ENCODE data around the gene SFT2D2.

SFT2D2 gene

DNA sequence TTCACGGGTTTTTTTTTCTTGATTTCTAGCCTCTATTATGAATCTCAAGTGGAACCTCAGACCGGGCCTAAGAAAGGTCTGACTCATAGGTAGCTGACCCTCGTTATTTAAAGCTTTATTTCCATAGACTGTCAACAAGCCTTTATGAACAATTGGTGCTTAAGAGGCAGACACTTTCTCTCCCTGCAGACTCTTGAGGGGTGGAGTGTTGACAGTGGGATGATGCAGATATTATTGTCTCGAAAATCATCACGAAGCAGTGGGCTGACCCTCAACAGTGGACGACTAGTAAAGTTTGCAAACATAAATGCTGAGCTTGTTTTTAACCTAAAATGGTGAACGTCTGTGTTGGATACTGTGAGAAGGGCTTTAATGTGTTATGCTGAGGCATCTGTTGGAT, 1.8 kb downstream of the SFT2D2 start:
- Histone ChIP-seq H3K36me3 (replicated peaks; ENCODE audit: insufficient read depth, low read length) (0 out of 2 replicates have a peak, but pooled peaks cover 4% of the 10 kb centered on the region), H3K4me3 (ENCODE audit: low read length) (peak overlapping the region; percentile 88), H3K4me1 (ENCODE audit: low read length) (peaks cover 30% of the 10 kb centered on the region), H3K4me2 (ENCODE audit: low read depth, low read length) (peak overlapping the region; percentile 85), H2AFZ (ENCODE audit: low read length) (no peak overlapping the region), H3K9me2 (replicated peaks; ENCODE audit: insufficient read depth, low read length) (no peaks in the 10 kb centered on the region), H3K79me2 (ENCODE audit: low read length) (peaks cover 67% of the 10 kb centered on the region), H3K27ac (ENCODE audit: low read length) (no peak overlapping the region), H4K20me1 (ENCODE audit: insufficient read depth, low read length) (peaks cover 6% of the 10 kb centered on the region), H3F3A (ENCODE audit: insufficient read depth, low read length) (peaks cover 9% of the 10 kb centered on the region; the same call in 1 of the 2 replicates), H3K27me3 (replicated peaks; ENCODE audit: insufficient read depth, low read length) (no peaks in the 10 kb centered on the region), H3K9me3 (replicated peaks; ENCODE audit: insufficient read depth, low read length) (no peaks in the 10 kb centered on the region), H3K9ac (ENCODE audit: low read length) (no peak overlapping the region)
- TF ChIP-seq EZH2 (optimal IDR thresholded peaks at IDR 0.05; ENCODE audit: low read depth, low read length) (no peak), EZH2phosphoT487 (IDR thresholded peaks at IDR 0.05; ENCODE audit: low read length) (no peak)
- TF ChIP-seq, protein P1, sequence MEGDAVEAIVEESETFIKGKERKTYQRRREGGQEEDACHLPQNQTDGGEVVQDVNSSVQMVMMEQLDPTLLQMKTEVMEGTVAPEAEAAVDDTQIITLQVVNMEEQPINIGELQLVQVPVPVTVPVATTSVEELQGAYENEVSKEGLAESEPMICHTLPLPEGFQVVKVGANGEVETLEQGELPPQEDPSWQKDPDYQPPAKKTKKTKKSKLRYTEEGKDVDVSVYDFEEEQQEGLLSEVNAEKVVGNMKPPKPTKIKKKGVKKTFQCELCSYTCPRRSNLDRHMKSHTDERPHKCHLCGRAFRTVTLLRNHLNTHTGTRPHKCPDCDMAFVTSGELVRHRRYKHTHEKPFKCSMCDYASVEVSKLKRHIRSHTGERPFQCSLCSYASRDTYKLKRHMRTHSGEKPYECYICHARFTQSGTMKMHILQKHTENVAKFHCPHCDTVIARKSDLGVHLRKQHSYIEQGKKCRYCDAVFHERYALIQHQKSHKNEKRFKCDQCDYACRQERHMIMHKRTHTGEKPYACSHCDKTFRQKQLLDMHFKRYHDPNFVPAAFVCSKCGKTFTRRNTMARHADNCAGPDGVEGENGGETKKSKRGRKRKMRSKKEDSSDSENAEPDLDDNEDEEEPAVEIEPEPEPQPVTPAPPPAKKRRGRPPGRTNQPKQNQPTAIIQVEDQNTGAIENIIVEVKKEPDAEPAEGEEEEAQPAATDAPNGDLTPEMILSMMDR (IDR thresholded peaks at IDR 0.05; ENCODE audit: low read length), result no peak
- peak; percentile 4 for DNase-seq

DNA sequence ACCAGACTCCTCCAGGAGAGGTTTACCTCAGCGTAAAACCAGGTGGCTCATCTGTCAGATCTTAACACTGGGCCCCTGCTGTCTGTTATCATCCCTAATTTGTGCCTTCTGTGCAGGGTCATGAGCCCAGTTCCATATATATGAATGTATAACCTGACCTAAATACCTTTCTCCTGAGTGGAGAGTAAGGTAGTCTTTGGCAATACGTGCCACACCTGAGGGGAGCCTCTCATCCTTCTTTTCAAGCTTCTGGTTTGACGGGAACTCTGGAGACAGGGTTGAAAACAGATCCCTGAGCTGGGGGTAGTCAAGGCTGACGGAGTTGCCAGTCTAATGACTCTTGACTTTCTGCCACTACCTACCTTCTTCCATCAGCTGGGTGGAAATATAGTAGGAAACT, 4.1 kb downstream of the SFT2D2 start:
- peaks cover 4% of the 10 kb centered on the region; the same call in 1 of the 2 replicates for H3K36me3 ChIP-seq (replicated peaks; ENCODE audit: insufficient read depth, low read length)
- TF ChIP-seq EZH2 (optimal IDR thresholded peaks at IDR 0.05; ENCODE audit: low read depth, low read length), result no peak
- TF ChIP-seq, protein P1 (IDR thresholded peaks at IDR 0.05; ENCODE audit: low read length), result no peak
- TF ChIP-seq EZH2phosphoT487 (IDR thresholded peaks at IDR 0.05; ENCODE audit: low read length), result no peak
- H4K20me1 ChIP-seq (ENCODE audit: insufficient read depth, low read length), result peaks cover 6% of the 10 kb centered on the region
- H3K9ac ChIP-seq (ENCODE audit: low read length), result no peak overlapping the region
- DNase-seq, result no peak
- peaks cover 76% of the 10 kb centered on the region for H3K79me2 ChIP-seq (ENCODE audit: low read length)
- no peaks in the 10 kb centered on the region for H3K9me2 ChIP-seq (replicated peaks; ENCODE audit: insufficient read depth, low read length)
- peaks cover 21% of the 10 kb centered on the region for H3K4me1 ChIP-seq (ENCODE audit: low read length)
- H3K4me3 ChIP-seq (ENCODE audit: low read length), result no peak overlapping the region
- no peak overlapping the region for H3K4me2 ChIP-seq (ENCODE audit: low read depth, low read length)
- no peaks in the 10 kb centered on the region for H3K27me3 ChIP-seq (replicated peaks; ENCODE audit: insufficient read depth, low read length)
- no peak overlapping the region for H3K27ac ChIP-seq (ENCODE audit: low read length)
- no peak overlapping the region for H2AFZ ChIP-seq (ENCODE audit: low read length)
- H3F3A ChIP-seq (ENCODE audit: insufficient read depth, low read length), result peaks cover 12% of the 10 kb centered on the region; the same call in 1 of the 2 replicates
- no peaks in the 10 kb centered on the region for H3K9me3 ChIP-seq (replicated peaks; ENCODE audit: insufficient read depth, low read length)

GRCh38 chr1:168230709-168231108, 4.9 kb downstream of the SFT2D2 start:
- no peak overlapping the region for H3K4me3 ChIP-seq (ENCODE audit: low read length)
- peaks cover 16% of the 10 kb centered on the region for H3K4me1 ChIP-seq (ENCODE audit: low read length)
- no peak overlapping the region for H3K27ac ChIP-seq (ENCODE audit: low read length)
- peaks cover 6% of the 10 kb centered on the region for H4K20me1 ChIP-seq (ENCODE audit: insufficient read depth, low read length)
- H3F3A ChIP-seq (ENCODE audit: insufficient read depth, low read length), result peaks cover 12% of the 10 kb centered on the region; the same call in 1 of the 2 replicates
- H2AFZ ChIP-seq (ENCODE audit: low read length), result no peak overlapping the region
- DNase-seq, result no peak
- no peak overlapping the region for H3K9ac ChIP-seq (ENCODE audit: low read length)
- no peaks in the 10 kb centered on the region for H3K27me3 ChIP-seq (replicated peaks; ENCODE audit: insufficient read depth, low read length)
- peaks cover 4% of the 10 kb centered on the region; the same call in 1 of the 2 replicates for H3K36me3 ChIP-seq (replicated peaks; ENCODE audit: insufficient read depth, low read length)
- TF ChIP-seq, protein P1 (IDR thresholded peaks at IDR 0.05; ENCODE audit: low read length), result no peak
- no peak for TF ChIP-seq EZH2 (optimal IDR thresholded peaks at IDR 0.05; ENCODE audit: low read depth, low read length)
- TF ChIP-seq EZH2phosphoT487 (IDR thresholded peaks at IDR 0.05; ENCODE audit: low read length), result no peak
- peaks cover 80% of the 10 kb centered on the region for H3K79me2 ChIP-seq (ENCODE audit: low read length)
- H3K4me2 ChIP-seq (ENCODE audit: low read depth, low read length), result no peak overlapping the region
- no peaks in the 10 kb centered on the region for H3K9me2 ChIP-seq (replicated peaks; ENCODE audit: insufficient read depth, low read length)
- no peaks in the 10 kb centered on the region for H3K9me3 ChIP-seq (replicated peaks; ENCODE audit: insufficient read depth, low read length)
